Stimulated activated memory B cell treated with anti-CD40 and anti-IgM and Interleukin-4, amounts not matched to agents 10 μg/mL and 1 μg/mL and 100 μg/mL, for 72 hours (primary cell): Measurements from ENCODE around the gene ULBP3.

ENCODE experiments used
- ATAC-seq: fragments of 150-1000 bp; cut with Tn5 transposase; 2 replicates; pipeline ENCODE4 v1.10.0; 2021
- H3K27ac Mint-ChIP-seq: one replicate; pipeline ENCODE4 v1.8.0; 2022; ENCODE audit warnings: mild to moderate bottlenecking, mixed read lengths
- H3K27me3 Mint-ChIP-seq: one replicate; pipeline ENCODE4 v1.8.0; 2022; ENCODE audit warnings: mixed read lengths
- H3K36me3 Mint-ChIP-seq: one replicate; pipeline ENCODE4 v1.8.0; 2022; ENCODE audit warnings: mixed read lengths
- H3K4me1 Mint-ChIP-seq: one replicate; pipeline ENCODE4 v1.8.0; 2022; ENCODE audit warnings: mixed read lengths
- H3K4me3 Mint-ChIP-seq: one replicate; pipeline ENCODE4 v1.8.0; 2022; ENCODE audit warnings: mild to moderate bottlenecking, moderate library complexity, mixed read lengths
- H3K9me3 Mint-ChIP-seq: one replicate; pipeline ENCODE4 v1.8.0; 2022; ENCODE audit warnings: mixed read lengths

The ULBP3 gene

DNA sequence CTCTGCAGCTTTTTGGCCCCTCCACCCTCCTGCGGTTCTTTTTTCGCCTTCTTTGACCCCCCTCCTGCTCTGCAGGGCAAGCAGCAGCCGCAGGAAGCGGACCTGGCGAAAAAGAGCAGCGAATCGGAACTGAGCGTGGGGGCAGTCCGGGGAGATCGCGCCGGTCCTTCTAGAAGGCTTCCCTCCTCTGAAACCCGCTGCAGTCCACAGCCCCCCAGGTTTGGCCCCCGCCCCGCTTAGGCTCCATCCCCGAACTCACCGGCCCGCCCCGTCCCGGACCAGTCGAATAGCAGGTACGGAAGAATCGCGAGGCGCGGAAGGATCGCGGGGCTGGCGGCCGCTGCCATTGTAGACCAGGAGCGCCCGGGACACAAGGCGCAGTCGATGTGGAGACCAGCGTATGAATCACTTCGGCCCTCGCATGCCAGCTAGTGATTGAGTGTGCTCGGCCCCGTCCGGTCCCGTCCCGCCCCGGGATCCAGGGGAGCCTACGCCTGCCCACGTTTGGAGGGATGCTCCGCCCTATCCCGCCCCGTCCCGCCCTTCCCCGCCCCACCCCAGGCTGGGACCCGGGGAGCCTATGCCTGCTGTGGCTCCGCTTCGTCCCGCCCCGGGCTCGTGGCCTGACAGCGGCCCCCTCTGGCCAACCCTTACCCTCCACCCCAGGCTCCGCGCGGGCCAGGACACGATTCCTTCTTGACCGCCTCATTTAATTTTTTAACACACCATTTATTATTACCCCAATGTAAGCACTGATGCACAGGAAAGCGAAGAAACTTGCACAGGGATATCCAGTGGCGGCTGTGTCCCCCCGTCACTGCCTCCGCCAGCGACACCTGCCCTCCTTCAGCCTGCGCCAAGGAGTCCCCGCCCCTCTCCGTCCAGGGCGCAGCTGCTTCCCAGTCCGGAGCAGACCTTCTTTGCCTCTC, at the start of gene ULBP3:
Gene ULBP3, minus strand, starts transcription at position 402 of the 929 bp plus-strand sequence. Its CDS starts 55 bp downstream, at position 347.
- Mint-ChIP-seq H3K27me3 (peaks cover 30% of the 10 kb centered on the region), H3K9me3 (no peaks in the 10 kb centered on the region), H3K4me3 (peak within 1 kb of the TSS; percentile 82), H3K4me1 (peaks cover 29% of the 10 kb centered on the region), H3K36me3 (peaks cover 14% of the 10 kb centered on the region), H3K27ac (peak within 1 kb of the TSS; percentile 38)
- peak; percentile 94 for ATAC-seq

- no peak overlapping the region for H3K4me3 Mint-ChIP-seq
Measured at GRCh38 chr6:150118627-150119026, 49.7 kb upstream of the ULBP3 start.

DNA sequence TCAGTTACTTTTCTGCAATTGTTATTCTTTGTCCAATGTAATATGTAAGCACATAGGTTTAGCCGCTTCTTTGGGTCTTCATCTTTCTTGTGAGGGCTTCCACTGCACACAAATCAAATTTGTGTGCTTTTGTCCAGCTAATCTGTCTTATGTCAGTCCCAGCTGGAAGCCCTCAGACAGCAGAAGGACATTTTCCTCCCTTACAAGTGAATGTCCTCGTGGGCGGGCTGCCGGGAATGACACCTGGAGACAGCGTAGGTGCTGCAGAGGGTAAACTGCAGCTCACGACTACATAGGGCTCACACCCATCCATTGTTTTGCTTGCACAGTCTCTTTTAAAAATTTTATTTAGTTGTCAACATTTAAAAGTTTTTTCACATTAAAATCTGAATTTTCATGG, 49.3 kb upstream of the ULBP3 start:
- no peak for ATAC-seq
- Mint-ChIP-seq H3K27me3 (peaks cover 7% of the 10 kb centered on the region), H3K27ac (no peak overlapping the region), H3K4me3 (no peak overlapping the region), H3K36me3 (no peaks in the 10 kb centered on the region), H3K4me1 (peaks cover 20% of the 10 kb centered on the region), H3K9me3 (no peaks in the 10 kb centered on the region)

More at GRCh38 chr6:150118627-150119026, 49.7 kb upstream of the ULBP3 start:
- Mint-ChIP-seq H3K36me3 (no peaks in the 10 kb centered on the region), H3K9me3 (no peaks in the 10 kb centered on the region), H3K27me3 (peaks cover 11% of the 10 kb centered on the region), H3K27ac (no peak overlapping the region), H3K4me1 (peaks cover 20% of the 10 kb centered on the region)
- ATAC-seq = peak; percentile 16

DNA sequence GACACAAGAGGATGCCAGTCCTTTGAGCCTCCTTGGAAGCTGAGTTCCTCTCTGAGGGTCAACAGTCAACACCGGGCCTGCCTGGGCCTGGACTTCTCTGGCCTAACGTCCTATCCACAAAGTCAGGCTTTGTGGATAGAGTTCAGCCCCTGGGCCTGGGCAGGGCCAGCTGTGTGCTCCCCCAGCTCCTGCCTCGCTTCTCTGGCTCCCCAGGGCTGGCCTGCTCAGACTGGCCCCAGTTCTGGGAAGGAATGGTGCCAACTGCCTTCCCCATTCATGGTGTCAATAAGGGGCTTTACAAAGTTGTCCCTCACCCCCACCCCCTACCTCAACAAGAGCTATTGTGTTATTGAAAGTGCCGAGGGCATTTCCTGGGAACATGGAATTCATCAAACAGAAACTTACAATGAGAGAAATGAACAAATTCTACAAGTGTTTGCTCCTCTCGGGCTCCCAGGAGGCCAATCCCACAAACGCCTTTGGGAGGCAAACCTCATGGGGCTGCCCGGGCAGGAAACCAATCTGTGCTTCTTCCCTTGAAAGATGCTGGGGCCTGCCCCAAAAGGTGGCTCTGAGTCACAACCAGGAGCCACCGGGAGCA, 47.4 kb upstream of the ULBP3 start:
- no peaks in the 10 kb centered on the region for H3K9me3 Mint-ChIP-seq
- H3K4me3 Mint-ChIP-seq = no peak overlapping the region
- H3K36me3 Mint-ChIP-seq = no peaks in the 10 kb centered on the region
- no peaks in the 10 kb centered on the region for H3K27me3 Mint-ChIP-seq
- H3K4me1 Mint-ChIP-seq = peaks cover 20% of the 10 kb centered on the region
- no peak overlapping the region for H3K27ac Mint-ChIP-seq
- ATAC-seq = no peak

DNA sequence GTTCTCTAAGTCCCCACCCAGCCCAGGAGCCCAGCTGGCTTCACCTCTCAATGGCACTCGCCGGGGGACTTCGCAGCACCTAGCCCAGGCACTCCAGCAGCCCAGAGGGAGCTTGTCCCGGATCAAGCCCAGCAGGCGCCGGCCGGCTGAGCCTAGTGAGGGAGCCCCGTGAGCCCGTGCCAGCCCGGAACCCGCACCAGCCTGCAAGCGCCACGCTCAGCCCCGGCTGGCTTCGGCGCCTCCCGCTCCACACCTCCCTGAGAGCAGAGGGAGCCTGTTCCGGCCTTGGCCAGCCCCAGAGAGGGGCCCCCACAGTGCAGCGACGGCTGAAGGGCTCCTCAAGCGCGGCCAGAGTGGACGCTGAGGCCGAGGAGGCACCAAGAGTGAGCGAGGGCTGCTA, 46.8 kb upstream of the ULBP3 start:
- no peak overlapping the region for H3K4me3 Mint-ChIP-seq
- no peak for ATAC-seq
- no peaks in the 10 kb centered on the region for H3K36me3 Mint-ChIP-seq
- peaks cover 20% of the 10 kb centered on the region for H3K4me1 Mint-ChIP-seq
- H3K9me3 Mint-ChIP-seq = no peaks in the 10 kb centered on the region
- no peaks in the 10 kb centered on the region for H3K27me3 Mint-ChIP-seq
- no peak overlapping the region for H3K27ac Mint-ChIP-seq

- H3K4me3 Mint-ChIP-seq = no peak overlapping the region
Measured at GRCh38 chr6:150112233-150112632, 43.3 kb upstream of the ULBP3 start.

DNA sequence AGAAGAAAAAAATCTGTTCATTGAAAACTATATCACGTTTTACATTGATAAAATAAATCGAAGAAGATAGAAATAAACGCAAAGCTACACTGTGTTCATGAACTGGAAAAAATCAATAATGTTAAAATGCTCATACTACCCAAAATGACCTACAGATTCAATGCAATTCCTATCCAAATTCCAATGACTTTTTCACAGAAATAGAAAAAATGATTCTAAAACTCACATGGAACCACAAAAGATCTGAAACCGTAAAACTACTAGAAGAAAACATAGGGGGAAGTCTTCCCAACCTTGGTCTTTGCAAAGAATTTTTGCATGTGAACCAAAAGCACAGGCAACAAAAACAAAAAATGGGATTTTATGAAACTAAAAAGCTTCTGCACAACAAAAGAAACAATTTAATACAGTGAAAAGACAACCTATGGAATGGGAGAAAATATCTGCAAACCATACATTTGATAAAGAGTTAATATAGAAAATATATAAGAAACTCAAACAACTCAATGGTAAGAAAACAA, 33.9 kb upstream of the ULBP3 start:
- Mint-ChIP-seq H3K4me1 (no peaks in the 10 kb centered on the region), H3K27ac (no peak overlapping the region), H3K4me3 (no peak overlapping the region), H3K27me3 (no peaks in the 10 kb centered on the region), H3K36me3 (no peaks in the 10 kb centered on the region), H3K9me3 (no peaks in the 10 kb centered on the region)
- ATAC-seq = no peak

More at GRCh38 chr6:150112233-150112632, 43.3 kb upstream of the ULBP3 start:
- no peak for ATAC-seq
- H3K36me3 Mint-ChIP-seq = no peaks in the 10 kb centered on the region
- H3K27ac Mint-ChIP-seq = no peak overlapping the region
- H3K9me3 Mint-ChIP-seq = no peaks in the 10 kb centered on the region
- H3K4me1 Mint-ChIP-seq = no peaks in the 10 kb centered on the region
- no peaks in the 10 kb centered on the region for H3K27me3 Mint-ChIP-seq

DNA sequence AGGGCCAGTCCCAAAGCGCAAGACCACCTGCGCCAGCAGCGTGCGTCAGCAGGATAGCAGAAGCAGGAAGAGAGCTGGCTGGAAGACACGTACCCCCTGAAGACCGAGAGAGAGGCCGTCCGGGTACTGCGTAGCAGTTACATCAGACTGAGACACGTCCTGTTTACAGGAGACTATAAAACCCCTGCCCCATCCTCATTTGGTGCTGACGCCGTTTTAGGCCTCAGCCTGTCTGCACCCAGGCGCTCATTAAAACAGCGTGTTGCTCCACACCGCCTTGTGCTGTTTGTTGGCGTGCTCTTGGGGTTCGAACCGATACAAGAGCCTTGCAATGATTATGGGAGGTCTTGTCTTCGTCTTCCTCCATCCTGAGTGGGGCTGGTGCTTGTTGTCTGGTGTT, 31.8 kb upstream of the ULBP3 start:
- Mint-ChIP-seq H3K27ac (no peak overlapping the region), H3K27me3 (peaks cover 3% of the 10 kb centered on the region)

GRCh38 chr6:150099953-150100352, 31.0 kb upstream of the ULBP3 start:
- no peak for ATAC-seq
- no peaks in the 10 kb centered on the region for H3K4me1 Mint-ChIP-seq
- no peaks in the 10 kb centered on the region for H3K36me3 Mint-ChIP-seq
- peaks cover 11% of the 10 kb centered on the region for H3K27me3 Mint-ChIP-seq
- no peak overlapping the region for H3K27ac Mint-ChIP-seq
- H3K4me3 Mint-ChIP-seq = no peak overlapping the region
- no peaks in the 10 kb centered on the region for H3K9me3 Mint-ChIP-seq

More for the DNA sequence above, 31.8 kb upstream of the ULBP3 start:
- no peaks in the 10 kb centered on the region for H3K4me1 Mint-ChIP-seq
- no peak for ATAC-seq
- no peaks in the 10 kb centered on the region for H3K9me3 Mint-ChIP-seq
- no peak overlapping the region for H3K4me3 Mint-ChIP-seq
- no peaks in the 10 kb centered on the region for H3K36me3 Mint-ChIP-seq

DNA sequence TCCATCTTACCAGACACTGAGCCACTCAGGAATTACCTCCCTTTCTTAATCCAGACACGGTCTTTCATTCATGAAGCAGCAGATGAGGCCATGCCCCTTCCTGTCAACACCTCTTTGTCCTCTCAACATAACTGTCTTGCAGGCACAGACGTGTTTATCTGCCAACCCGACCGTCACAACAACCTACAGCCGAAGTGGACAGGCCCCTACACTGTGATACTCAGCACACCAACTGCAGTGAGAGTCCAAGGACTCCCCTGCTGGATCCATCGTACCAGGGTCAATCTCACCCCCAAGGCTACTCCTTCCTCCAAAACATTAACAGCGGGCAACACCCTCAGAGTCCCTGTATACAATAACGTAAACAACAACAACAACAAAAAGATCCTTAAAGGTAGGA, 30.6 kb upstream of the ULBP3 start:
- Mint-ChIP-seq H3K27me3 (peaks cover 15% of the 10 kb centered on the region), H3K9me3 (no peaks in the 10 kb centered on the region), H3K4me1 (no peaks in the 10 kb centered on the region), H3K27ac (no peak overlapping the region), H3K36me3 (no peaks in the 10 kb centered on the region), H3K4me3 (no peak overlapping the region)
- no peak for ATAC-seq

DNA sequence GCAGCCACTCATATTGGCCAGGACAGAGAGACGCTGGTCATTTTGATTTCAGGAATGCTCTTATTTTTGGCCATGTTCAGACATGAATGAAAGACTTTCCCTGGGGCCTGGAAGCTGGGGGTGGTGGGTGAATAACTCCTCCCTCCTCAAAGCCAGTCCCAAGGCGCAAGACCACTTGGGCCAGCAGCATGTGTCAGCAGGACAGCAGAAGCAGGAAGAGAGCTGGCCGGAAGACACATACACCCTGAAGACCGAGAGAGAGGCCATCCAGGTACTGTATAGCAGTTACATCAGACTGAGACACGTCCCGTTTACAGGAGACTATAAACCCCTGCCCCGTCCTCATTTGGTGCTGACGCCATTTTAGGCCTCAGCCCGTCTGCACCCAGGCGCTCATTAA, 29.2 kb upstream of the ULBP3 start:
- H3K9me3 Mint-ChIP-seq = no peaks in the 10 kb centered on the region
- no peaks in the 10 kb centered on the region for H3K36me3 Mint-ChIP-seq
- H3K27me3 Mint-ChIP-seq = peaks cover 27% of the 10 kb centered on the region
- no peak overlapping the region for H3K4me3 Mint-ChIP-seq
- no peaks in the 10 kb centered on the region for H3K4me1 Mint-ChIP-seq
- H3K27ac Mint-ChIP-seq = no peak overlapping the region
- no peak for ATAC-seq

GRCh38 chr6:150093397-150093796, 24.5 kb upstream of the ULBP3 start:
- Mint-ChIP-seq H3K4me3 (no peak overlapping the region), H3K36me3 (no peaks in the 10 kb centered on the region), H3K27ac (no peak overlapping the region), H3K9me3 (no peaks in the 10 kb centered on the region), H3K4me1 (no peaks in the 10 kb centered on the region), H3K27me3 (peaks cover 32% of the 10 kb centered on the region)
- peak; percentile 39 for ATAC-seq

DNA sequence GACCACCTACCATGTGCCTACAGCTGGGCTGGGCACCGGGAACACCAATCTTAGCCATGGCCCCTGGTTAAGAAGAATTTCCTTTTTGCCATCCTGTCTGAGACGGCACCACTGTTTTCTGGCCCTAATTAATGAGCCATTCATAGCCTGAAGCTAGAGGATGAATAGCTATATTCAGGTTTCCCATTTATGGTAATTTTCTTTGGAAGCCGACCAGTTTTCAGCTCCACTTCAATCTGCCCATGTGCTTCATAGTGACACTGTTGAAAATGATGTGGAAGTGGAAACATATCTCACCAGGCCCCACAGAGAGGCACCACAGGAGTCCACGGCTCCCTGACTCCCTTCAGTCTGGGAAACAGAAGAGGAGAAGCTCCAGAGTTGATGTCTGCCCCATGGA, 22.6 kb upstream of the ULBP3 start:
- Mint-ChIP-seq H3K36me3 (no peaks in the 10 kb centered on the region), H3K9me3 (no peaks in the 10 kb centered on the region), H3K4me3 (no peak overlapping the region), H3K27me3 (peaks cover 35% of the 10 kb centered on the region), H3K27ac (no peak overlapping the region), H3K4me1 (no peaks in the 10 kb centered on the region)
- ATAC-seq = no peak

- Mint-ChIP-seq H3K4me1 (no peaks in the 10 kb centered on the region), H3K36me3 (no peaks in the 10 kb centered on the region), H3K9me3 (no peaks in the 10 kb centered on the region), H3K4me3 (no peak overlapping the region), H3K27me3 (peaks cover 29% of the 10 kb centered on the region), H3K27ac (no peak overlapping the region)
- no peak for ATAC-seq
Measured at GRCh38 chr6:150090328-150090727, 21.4 kb upstream of the ULBP3 start.

DNA sequence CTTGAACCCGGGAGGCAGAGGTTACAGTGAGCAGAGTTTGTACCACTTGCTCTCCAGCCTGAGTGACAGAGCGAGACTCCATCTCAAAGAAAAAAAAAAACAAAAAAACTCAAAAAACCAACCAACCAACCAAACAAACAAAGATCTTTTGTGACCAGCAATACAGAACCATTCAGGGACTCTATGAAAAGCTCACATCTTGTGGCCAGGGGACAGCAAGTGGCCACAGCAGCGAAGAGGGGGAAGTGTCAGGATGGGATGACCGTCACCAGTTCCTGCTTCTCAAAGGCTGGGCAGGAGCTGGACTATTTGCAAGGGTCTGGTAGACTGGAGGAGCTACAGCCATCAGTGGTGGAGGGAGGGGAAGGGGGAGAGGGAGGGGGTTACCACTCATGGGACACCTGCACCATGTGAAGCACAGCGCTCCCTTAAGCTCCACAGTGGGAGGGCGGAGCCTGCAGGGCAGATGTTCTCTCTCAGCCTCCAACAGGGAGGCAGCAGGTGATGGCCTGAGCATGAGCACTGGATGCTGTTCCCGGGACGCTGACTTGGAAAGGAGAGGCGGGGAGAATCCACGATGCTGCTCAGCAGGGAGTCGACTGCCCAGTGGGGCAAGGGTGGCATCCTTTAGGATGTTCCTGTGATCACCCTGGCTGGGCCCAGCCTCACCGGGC, 19.7 kb upstream of the ULBP3 start:
- ATAC-seq = peak; percentile 34
- H3K36me3 Mint-ChIP-seq = no peaks in the 10 kb centered on the region
- no peak overlapping the region for H3K4me3 Mint-ChIP-seq
- H3K27me3 Mint-ChIP-seq = peaks cover 26% of the 10 kb centered on the region
- H3K9me3 Mint-ChIP-seq = no peaks in the 10 kb centered on the region
- H3K4me1 Mint-ChIP-seq = no peaks in the 10 kb centered on the region
- H3K27ac Mint-ChIP-seq = no peak overlapping the region
